Neuronal stem cell (in vitro differentiated cells): Measurements from ENCODE around the gene RRM1.

Experiments used
- DNase-seq: peaks from one replicate; pipeline ENCODE4 v3.0.0-alpha.2; 2013; ENCODE audit warnings: low spot score
- H2AFZ ChIP-seq: one replicate; pipeline ENCODE4 v1.6.1; 2013; ENCODE audit warnings: mild to moderate bottlenecking, low read length, inconsistent platforms
- H2AK5ac ChIP-seq: 2 replicates; pipeline ENCODE4 v1.6.1; 2013; ENCODE audit warnings: low read depth, mild to moderate bottlenecking, inconsistent platforms, low read length, moderate library complexity, mixed read lengths
- H2BK120ac ChIP-seq: 2 replicates; pipeline ENCODE4 v1.6.1; 2013; ENCODE audit warnings: low read depth, mild to moderate bottlenecking, inconsistent platforms, low read length, moderate library complexity, mixed read lengths
- H2BK12ac ChIP-seq: one replicate; pipeline ENCODE4 v1.6.1; 2013; ENCODE audit warnings: low read length, inconsistent platforms
- H2BK15ac ChIP-seq: 2 replicates; pipeline ENCODE4 v1.6.1; 2013; ENCODE audit warnings: mild to moderate bottlenecking, low read length, inconsistent platforms, mixed read lengths
- H2BK5ac ChIP-seq: one replicate; pipeline ENCODE4 v1.6.1; 2013; ENCODE audit warnings: inconsistent platforms, mild to moderate bottlenecking, low read length, moderate library complexity
- H3K14ac ChIP-seq: one replicate; pipeline ENCODE4 v1.6.1; 2013; ENCODE audit warnings: low read length, inconsistent platforms
- H3K18ac ChIP-seq: 2 replicates; pipeline ENCODE4 v1.6.1; 2013; ENCODE audit warnings: low read length, inconsistent platforms
- H3K23ac ChIP-seq: 2 replicates; pipeline ENCODE4 v1.6.1; 2013; ENCODE audit warnings: low read depth, mild to moderate bottlenecking, mixed read lengths, low read length, inconsistent platforms; ENCODE audit not compliant: poor library complexity
- H3K27ac ChIP-seq: replicated peaks from 3 replicates; pipeline ENCODE4 v1.5.1; 2013; ENCODE audit warnings: low read length, inconsistent platforms
- H3K27me3 ChIP-seq, 3 experiments: 2 replicates each; pipeline ENCODE4 v1.6.1; 2013; ENCODE audit warnings: low read length in 3 of 3, mild to moderate bottlenecking in 2 of 3, inconsistent platforms in 1 of 3, low read depth in 1 of 3, mixed read lengths in 1 of 3, moderate library complexity in 1 of 3; ENCODE audit not compliant: control insufficient read depth in 3 of 3, insufficient read depth in 3 of 3
- H3K36me3 ChIP-seq, 2 donors: replicated peaks in 1 of 2; 2 replicates each; pipeline ENCODE4 v1.6.1; 2013; ENCODE audit warnings: low read length in 2 of 2; ENCODE audit not compliant: control insufficient read depth in 2 of 2, insufficient read depth in 2 of 2
- H3K4ac ChIP-seq: 2 replicates; pipeline ENCODE4 v1.6.1; 2013; ENCODE audit warnings: inconsistent platforms, mild to moderate bottlenecking, low read length, moderate library complexity
- H3K4me1 ChIP-seq, 2 donors: 1 replicate in 1 of 2; 2 replicates in 1 of 2; pipeline ENCODE4 v1.6.1; 2013; ENCODE audit warnings: low read length in 2 of 2, low read depth in 1 of 2; ENCODE audit not compliant: control insufficient read depth in 2 of 2, insufficient read depth in 1 of 2
- H3K4me2 ChIP-seq: one replicate; pipeline ENCODE4 v1.6.1; 2013; ENCODE audit warnings: mild to moderate bottlenecking, low read length, inconsistent platforms; ENCODE audit not compliant: insufficient read depth, poor library complexity, severe bottlenecking
- H3K4me3 ChIP-seq, 2 donors: 2 replicates each; pipeline ENCODE4 v1.5.1; 2013; ENCODE audit warnings: low read length in 2 of 2, mild to moderate bottlenecking in 2 of 2, inconsistent platforms in 1 of 2, moderate library complexity in 1 of 2
- H3K79me1 ChIP-seq: one replicate; pipeline ENCODE4 v1.6.1; 2013; ENCODE audit warnings: low read depth, mild to moderate bottlenecking, inconsistent platforms, low read length, moderate library complexity
- H3K9ac ChIP-seq: one replicate; pipeline ENCODE4 v1.6.1; 2013; ENCODE audit warnings: mild to moderate bottlenecking, low read depth, low read length, inconsistent platforms; ENCODE audit not compliant: poor library complexity
- H3K9me3 ChIP-seq, 2 donors: replicated peaks in 1 of 2; 2 replicates each; pipeline versions ENCODE3 to v1.6.1; 2013; ENCODE audit warnings: low read length in 2 of 2, mild to moderate bottlenecking in 2 of 2, inconsistent platforms in 1 of 2, low read depth in 1 of 2, mixed read lengths in 1 of 2, moderate library complexity in 1 of 2; ENCODE audit not compliant: control insufficient read depth in 2 of 2, insufficient read depth in 1 of 2
- H4K8ac ChIP-seq: one replicate; pipeline ENCODE4 v1.6.1; 2013; ENCODE audit warnings: low read depth, mild to moderate bottlenecking, inconsistent platforms, low read length, moderate library complexity
- H4K91ac ChIP-seq: one replicate; pipeline ENCODE4 v1.6.1; 2013; ENCODE audit warnings: low read length, low read depth, mild to moderate bottlenecking, inconsistent platforms; ENCODE audit not compliant: poor library complexity
- WGBS, 2 donors: extraction: QIAGEN DNeasy Blood & Tissue Kit; methylation state at CpG; one replicate each; pipeline ENCODE4 v1.1.7; 2013; ENCODE audit warnings: missing lambda C conversion rate in 2 of 2, mixed read lengths in 1 of 2; ENCODE audit not compliant: insufficient read length in 2 of 2, insufficient replicate concordance in 1 of 2; ENCODE audit errors: extremely low coverage in 2 of 2; 5-methylcytosine and 5-hydroxymethylcytosine counted together

The RRM1 gene

DNA sequence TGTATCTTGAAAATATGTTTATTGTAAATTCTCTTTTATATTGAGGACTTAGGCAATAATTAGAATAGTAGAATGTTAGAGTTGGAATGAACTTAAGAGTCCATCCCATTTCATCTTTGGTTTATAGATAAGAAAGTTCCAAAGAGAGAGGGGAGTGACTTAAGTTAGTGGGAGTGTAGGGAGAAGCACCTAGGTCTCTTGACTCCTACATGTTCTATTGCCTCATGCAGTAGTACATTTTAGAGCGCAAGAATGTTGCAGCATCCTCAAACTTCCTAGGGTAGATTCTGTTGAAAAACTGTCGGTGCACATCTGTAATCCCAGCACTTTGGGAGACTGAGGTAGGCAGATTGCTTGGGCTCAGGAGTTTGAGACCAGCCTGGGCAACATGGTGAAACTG, 8.7 kb downstream of the RRM1 start:
- Histone ChIP-seq H2AFZ (no peak overlapping the region), H3K4me2 (no peak overlapping the region), H3K4me1 (peaks cover 0 to 4% of the 10 kb centered on the region in 2 donors), H3K27ac (no peak overlapping the region), H3K4ac (no peak overlapping the region), H3K79me1 (peaks cover 7% of the 10 kb centered on the region), H2BK12ac (no peak overlapping the region), H4K8ac (no peak overlapping the region), H3K23ac (no peak overlapping the region), H2BK15ac (no peak overlapping the region), H3K9ac (no peak overlapping the region), H3K36me3 (peaks cover 14 to 96% of the 10 kb centered on the region in 2 donors), H3K14ac (no peak overlapping the region), H2BK120ac (no peak overlapping the region), H3K4me3 (no peak overlapping the region), H3K27me3 (no peaks in the 10 kb centered on the region), H4K91ac (no peak overlapping the region), H2AK5ac (no peak overlapping the region), H3K9me3 (no peaks in the 10 kb centered on the region), H2BK5ac (no peak overlapping the region), H3K18ac (no peak overlapping the region)
- DNase-seq, result no peak
- no CpG with 5 or more reads among the region's 2 CpGs for WGBS, 2 donors

DNA sequence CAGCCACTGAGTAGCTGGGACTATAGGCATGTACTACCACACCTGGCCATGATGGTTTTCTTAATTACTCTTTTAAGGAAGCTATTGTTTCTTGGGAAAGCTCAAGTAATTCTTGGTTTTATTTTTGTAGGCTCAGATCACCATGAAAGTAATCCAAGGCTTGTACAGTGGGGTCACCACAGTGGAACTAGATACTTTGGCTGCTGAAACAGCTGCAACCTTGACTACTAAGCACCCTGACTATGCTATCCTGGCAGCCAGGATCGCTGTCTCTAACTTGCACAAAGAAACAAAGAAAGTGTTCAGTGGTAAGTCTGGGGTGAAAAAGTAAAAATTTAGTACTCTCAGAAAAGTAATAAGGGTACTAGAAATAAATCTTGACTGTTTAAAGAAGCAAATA, 11.3 kb downstream of the RRM1 start:
- Histone ChIP-seq H3K27ac (no peak overlapping the region), H2BK12ac (no peak overlapping the region), H3K9ac (no peak overlapping the region), H4K91ac (no peak overlapping the region), H3K4ac (no peak overlapping the region), H2BK15ac (no peak overlapping the region), H3K9me3 (no peaks in the 10 kb centered on the region), H3K4me2 (no peak overlapping the region), H3K27me3 (no peaks in the 10 kb centered on the region), H3K4me3 (no peak overlapping the region), H2AFZ (no peak overlapping the region), H3K79me1 (peaks cover 7% of the 10 kb centered on the region), H3K23ac (no peak overlapping the region), H2AK5ac (no peak overlapping the region), H3K36me3 (peaks cover 17 to 98% of the 10 kb centered on the region in 2 donors), H2BK120ac (no peak overlapping the region), H2BK5ac (no peak overlapping the region), H4K8ac (no peak overlapping the region), H3K18ac (no peak overlapping the region), H3K14ac (no peak overlapping the region), H3K4me1 (peaks cover 0 to 2% of the 10 kb centered on the region in 2 donors)
- WGBS, 2 donors, result no CpG with 5 or more reads among the region's 1 CpG
- DNase-seq, result no peak

DNA sequence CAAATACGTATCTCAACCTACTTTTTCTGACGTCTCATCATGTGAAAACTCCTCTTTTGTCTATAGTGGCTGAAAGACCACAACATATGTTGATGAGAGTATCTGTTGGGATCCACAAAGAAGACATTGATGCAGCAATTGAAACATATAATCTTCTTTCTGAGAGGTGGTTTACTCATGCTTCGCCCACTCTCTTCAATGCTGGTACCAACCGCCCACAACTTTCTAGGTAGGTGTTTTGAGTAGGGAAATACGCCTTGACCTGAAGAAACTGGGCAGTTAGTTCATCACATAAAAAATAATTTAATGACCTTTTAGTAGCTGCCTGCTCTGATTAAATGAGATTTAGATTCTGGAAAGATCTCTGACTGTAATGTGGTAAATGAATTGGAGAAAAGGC, 17.2 kb downstream of the RRM1 start:
- no peak overlapping the region for H3K23ac ChIP-seq
- no peak overlapping the region for H2BK120ac ChIP-seq
- no peak overlapping the region for H3K27ac ChIP-seq
- H3K18ac ChIP-seq, result no peak overlapping the region
- no peaks in the 10 kb centered on the region for H3K27me3 ChIP-seq
- WGBS, 2 donors, result no CpG with 5 or more reads among the region's 5 CpGs
- H2AK5ac ChIP-seq, result no peak overlapping the region
- no peak overlapping the region for H3K14ac ChIP-seq
- no peak overlapping the region for H2AFZ ChIP-seq
- no peaks in the 10 kb centered on the region for H3K4me1 ChIP-seq
- no peak overlapping the region for H4K8ac ChIP-seq
- no peak overlapping the region for H2BK15ac ChIP-seq
- no peak overlapping the region for H2BK5ac ChIP-seq
- H4K91ac ChIP-seq, result no peak overlapping the region
- H2BK12ac ChIP-seq, result no peak overlapping the region
- H3K4ac ChIP-seq, result no peak overlapping the region
- no peak overlapping the region for H3K4me2 ChIP-seq
- no peak overlapping the region for H3K4me3 ChIP-seq
- H3K79me1 ChIP-seq, result no peaks in the 10 kb centered on the region
- H3K36me3 ChIP-seq, result peaks cover 16 to 99% of the 10 kb centered on the region in 2 donors
- DNase-seq, result no peak
- no peak overlapping the region for H3K9ac ChIP-seq
- H3K9me3 ChIP-seq, result no peaks in the 10 kb centered on the region

DNA sequence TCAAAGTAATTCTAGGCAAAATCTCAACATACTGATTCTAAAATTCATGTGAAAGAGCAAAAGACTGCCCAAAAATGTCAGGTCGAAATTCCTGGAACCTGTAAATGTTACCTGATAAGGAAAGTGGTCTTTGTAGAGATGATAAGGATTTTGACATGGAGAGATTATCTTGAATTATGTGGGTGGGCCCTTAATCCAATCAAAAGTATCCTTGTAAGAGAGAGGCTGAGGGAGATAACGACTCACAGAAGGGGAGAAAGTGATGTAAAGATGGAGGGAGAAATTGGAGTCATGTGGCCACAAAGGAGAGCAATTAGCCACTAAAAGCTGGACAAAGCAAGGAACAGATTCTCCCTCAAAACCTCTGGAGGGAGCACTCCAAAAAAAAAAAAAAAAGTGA, 20.5 kb downstream of the RRM1 start:
- Histone ChIP-seq H2AFZ (no peak overlapping the region), H2BK5ac (no peak overlapping the region), H2BK15ac (no peak overlapping the region), H3K4me3 (no peak overlapping the region), H3K9me3 (no peaks in the 10 kb centered on the region), H2AK5ac (no peak overlapping the region), H2BK12ac (no peak overlapping the region), H4K8ac (no peak overlapping the region), H4K91ac (no peak overlapping the region), H3K14ac (no peak overlapping the region), H3K27ac (no peak overlapping the region), H3K9ac (no peak overlapping the region), H3K23ac (no peak overlapping the region), H3K4me2 (no peak overlapping the region), H2BK120ac (no peak overlapping the region), H3K27me3 (no peaks in the 10 kb centered on the region), H3K18ac (no peak overlapping the region), H3K4ac (no peak overlapping the region), H3K79me1 (no peaks in the 10 kb centered on the region), H3K36me3 (peaks cover 16 to 99% of the 10 kb centered on the region in 2 donors), H3K4me1 (no peaks in the 10 kb centered on the region)
- no peak for DNase-seq
- WGBS, 2 donors, result no CpG with 5 or more reads among the region's 2 CpGs
